ENCODE results near the gene MYO1E.

Gene MYO1E

GRCh38 chr15:59313641-59314332, 58.9 kb downstream of the MYO1E start:
- DNase-seq = no peak

DNA sequence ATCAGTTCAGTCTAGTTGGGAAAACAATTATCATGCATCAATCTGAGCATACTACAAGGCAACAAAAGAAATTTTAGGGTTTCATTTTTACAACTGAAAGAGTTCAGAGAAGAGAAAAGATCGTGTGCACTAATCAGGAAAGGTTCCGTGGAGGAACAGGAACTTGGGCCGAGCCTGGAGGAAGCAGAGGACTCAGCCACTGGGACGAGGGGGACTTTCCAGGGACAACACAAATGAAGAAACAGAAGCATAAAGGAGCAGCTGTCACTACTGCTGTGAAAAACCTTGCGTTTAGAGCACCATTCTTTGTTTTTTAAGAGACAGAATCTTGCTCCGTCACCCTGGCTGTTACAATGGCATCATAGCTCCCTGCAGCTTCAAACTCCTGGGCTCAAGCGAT, 60.5 kb downstream of the MYO1E start:
- no peak for DNase-seq

GRCh38 chr15:59311195-59311594, 61.5 kb downstream of the MYO1E start:
- DNase-seq = no peak

GRCh38 chr15:59309405-59309804, 63.3 kb downstream of the MYO1E start:
- no peak for DNase-seq

GRCh38 chr15:59307165-59307537, 65.5 kb downstream of the MYO1E start:
- no peak for DNase-seq

DNA sequence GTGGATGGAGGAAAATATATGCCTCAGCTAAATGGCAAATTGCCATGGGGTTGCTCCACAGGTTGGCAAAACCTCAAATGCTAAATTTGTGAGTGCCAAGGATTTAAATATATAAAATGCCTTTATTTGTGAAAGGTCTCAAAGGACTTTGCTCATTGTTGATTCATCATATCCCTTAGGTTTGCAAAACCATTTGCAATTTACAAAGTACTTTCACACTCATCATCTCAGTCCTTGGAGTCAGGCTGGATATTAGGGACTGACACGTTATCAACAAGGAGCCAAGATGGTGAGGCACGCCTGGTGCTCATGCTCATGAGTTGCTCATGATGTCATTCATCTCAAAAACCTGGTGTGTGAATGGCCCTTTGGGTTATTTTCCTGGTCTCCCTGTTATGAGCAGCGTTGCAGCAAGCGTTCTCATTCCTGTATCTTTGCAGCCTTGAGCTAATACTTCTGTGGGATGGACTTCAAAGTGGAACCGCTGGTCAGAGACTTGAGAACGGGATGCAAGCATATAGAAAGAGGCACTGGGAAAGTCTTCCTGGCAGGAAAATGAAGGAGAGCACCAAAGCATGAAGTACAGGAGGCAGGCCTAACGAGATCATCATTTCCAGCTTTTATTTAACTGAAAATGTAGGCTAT, 66.0 kb downstream of the MYO1E start:
- DNase-seq = no peak

DNA sequence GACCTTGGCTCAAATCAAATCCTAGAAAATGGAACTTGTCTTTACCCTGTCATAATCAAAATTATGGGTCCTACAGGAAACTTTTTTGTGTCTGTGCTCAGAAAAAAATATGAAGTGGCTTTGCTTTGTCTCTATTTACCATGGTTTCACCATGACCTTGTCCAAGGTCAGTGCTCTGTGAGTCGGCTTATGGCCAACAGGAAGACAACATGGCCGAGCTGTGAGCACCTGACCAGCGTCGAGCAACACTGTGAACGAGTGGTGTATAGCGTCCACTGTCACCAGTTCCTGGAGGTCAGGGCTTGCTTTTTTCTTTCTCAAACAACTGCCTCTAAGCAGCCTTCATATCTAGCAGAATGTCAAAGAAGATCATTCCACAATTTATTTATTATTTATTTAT, 67.9 kb downstream of the MYO1E start:
- no peak for DNase-seq

DNA sequence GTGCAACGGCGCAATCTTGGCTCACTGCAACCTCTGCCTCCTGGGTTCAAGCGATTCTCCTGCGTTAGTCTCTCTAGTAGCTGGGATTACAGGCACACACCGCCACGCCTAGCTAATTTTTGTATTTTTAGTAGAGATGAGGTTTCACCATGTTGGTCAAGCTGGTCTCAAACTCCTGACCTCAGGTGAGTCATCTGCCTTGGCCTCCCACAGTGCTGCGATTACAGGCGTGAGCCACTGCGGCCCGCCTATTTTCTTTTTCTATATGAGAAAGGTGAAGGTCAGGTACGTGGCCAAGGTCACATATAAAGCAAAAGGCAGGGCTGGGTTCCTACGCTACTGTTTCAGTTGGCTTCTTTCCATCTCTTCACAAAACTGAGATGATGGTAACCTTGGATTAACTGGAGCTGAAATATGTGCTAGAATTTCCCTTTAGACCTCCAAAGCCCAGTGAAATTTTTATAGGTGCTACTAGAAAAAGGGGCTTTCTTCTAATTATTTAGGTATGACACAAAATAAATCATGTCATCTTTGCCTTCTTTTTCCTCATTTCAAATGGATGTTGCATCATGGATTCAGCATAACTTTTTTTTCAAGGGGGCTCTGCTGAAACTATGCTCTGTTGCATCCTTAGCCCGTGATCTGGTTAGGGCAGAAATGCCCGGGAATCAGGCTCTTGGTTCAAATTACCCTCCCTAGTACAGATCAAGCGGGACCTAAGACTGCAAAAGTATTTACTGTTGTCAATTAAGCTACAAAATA, 68.5 kb downstream of the MYO1E start:
- no peak for DNase-seq

DNA sequence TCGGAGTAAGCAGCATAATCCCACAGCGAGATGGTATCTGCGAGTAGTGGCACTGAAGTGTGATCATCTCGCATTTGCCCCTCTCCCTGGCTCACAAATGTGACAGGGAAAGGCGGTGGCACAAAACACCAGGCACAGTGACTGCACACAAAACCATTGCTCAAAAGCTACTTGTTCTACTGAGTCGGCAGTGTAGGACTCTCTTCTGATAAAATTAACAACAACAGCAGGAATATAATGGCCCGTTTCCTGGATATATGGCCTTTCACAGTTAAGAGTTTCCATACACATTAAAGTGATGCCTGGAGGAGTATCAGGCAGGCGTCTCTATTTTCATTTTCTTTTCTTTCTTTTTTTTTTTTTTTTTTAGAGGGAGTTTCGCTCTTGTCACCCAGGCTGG, 69.0 kb downstream of the MYO1E start:
- DNase-seq = no peak

DNA sequence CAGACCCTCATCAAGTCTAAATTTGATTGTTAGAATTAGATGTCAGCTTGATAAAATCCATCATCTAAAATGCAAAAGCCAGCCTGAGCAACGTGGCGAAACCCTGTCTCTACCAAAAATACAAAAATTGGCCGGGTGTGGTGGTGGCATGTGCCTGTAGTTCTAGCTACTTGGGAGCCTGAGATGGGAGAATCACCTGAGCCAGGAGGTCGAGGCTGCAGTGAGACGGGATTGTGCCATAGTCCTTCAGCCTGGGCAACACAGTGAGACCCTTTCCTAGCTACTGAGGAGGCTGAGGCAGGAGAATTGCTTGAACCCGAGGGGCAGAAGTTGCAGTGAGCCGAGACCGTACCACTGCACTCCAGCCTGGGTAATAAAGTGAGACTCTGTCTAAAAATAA, 69.5 kb downstream of the MYO1E start:
- no peak for DNase-seq

DNA sequence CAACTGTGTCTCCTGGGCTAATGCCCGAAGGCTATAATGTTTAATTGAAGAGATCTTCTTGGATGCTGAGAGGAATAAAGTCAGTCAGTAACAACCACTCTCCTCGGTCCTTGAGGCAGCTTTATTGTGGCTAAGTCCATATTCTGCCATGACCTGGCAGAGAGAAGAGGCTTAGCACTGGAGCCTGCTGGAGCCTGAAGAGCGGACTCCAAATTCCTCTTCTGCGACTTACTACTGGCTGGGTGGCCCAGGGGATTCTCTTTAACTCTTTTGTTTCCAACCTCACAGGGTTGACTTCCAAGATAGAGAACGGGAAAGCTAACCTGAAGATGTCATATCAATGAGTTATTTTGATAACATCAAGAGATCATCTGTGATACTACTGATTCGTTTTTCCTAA, 71.1 kb downstream of the MYO1E start:
- no peak for DNase-seq

DNA sequence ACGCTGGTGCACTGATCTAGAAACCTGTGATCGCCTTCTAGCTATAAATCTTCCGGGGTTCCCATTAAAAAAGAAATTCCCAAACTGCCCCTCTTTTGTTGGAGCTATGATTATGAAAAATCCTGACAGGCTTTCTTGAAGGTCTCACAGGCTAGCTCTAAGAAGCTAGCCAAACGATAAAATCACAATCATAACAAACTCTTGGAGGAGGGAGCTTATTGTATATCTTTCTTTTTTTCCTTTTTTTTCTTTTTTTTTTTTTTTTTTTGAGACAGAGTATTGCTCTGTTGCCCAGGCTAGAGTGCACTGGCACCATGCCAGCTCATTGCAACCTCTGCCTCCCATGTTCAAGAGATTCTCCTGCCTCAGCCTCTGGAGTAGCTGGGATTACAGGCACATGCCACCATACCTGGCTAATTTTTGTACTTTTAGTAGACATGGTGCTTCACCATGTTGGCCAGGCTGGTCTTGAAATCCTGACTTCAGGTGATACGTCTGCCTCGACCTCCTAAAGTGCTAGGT, 72.0 kb downstream of the MYO1E start:
- no peak for DNase-seq

GRCh38 chr15:59299929-59300617, 72.6 kb downstream of the MYO1E start:
- peak; percentile 94 for DNase-seq

DNA sequence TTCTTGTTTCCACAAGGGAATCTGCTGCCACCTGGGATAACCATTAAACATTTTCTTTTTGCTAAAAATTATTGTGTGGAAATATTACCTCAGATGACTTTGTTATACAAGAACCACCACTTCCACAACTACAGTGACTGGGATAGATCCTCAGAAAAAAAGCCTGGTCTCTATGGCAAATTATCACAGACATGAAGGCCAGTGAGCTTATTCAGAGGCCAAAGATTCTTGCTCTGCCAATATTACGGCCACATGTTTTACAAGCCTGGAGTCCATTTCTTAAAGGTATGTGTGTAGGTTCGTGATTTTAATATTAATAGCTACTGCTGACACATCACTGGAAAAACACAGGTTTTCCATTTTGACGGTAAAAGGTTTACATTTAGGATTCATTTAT, 73.8 kb downstream of the MYO1E start:
- no peak for DNase-seq

- DNase-seq = no peak
Measured at GRCh38 chr15:59298225-59298853, 74.3 kb downstream of the MYO1E start.

DNA sequence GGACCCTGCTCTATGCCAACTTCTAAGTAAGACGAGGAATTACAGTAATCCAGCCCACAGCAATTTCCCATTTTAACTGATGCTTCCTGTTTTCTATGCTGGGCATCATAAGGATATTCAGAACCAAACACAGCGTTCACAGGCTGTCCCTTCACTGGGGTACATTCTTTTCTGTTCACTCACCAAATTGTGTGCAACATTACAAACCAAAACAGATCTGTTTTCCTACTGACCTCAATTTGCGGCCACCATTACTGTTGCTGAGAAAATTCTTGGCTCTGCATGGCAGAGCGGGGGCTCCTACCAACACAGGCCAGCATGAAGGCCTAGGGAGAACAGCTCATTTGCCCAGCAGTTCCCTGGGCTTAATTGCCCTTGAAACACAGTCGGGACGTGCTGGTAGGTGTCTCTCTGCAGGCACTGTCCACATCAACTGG, 76.5 kb downstream of the MYO1E start:
- no peak for DNase-seq

GRCh38 chr15:59295261-59296001, 77.2 kb downstream of the MYO1E start:
- DNase-seq = no peak

- no peak for DNase-seq
Measured at GRCh38 chr15:59294574-59295260, 78.0 kb downstream of the MYO1E start.

DNA sequence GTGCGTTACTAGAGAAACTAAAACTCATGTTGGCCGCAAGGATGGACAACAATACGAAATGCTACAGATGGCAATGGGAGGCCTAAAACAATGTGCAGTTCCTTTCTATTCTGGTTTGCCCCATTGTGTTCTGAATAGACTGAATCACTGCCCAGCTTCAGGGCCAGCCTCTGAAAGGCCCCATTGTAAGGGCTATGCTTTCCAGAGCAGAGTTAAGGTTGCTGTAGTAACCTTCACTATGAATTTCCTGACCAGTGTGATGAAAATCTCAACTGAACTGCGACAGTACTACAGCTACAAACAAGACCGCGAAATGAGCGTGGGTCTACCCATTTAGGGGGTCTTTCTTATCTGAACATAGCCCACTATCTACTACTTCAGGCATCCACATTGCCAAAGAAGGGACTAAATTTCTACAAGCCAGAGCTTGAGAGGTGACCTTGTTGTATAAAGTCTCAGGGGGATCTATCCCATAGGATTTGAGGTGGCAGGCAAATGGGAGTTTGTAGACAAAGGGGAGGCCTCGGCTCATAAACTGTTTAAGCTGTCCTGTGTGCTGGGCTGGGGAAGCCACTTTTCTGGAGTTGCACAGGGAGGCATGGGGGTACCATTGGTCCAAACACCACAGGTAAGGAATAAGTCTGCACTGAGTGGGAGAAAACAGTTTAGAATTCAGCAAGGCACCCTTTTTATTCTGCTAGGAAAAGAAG, 80.1 kb downstream of the MYO1E start:
- DNase-seq = no peak

DNA sequence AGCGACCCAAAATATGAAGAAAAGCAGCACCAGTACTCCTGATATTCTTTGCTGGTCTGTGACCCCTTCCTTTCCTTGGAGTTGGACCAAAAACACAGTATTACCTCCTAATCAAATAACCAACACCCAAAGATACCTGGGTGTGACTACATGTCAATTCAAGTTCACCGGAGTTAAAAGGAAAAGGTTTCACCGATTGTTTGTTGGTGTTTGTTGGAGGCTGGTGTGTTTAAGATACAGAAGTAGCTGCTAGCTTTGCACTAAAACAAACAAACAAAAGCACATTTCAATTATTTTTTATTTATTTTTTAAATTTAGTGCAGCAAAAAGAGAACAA, 81.5 kb downstream of the MYO1E start:
- DNase-seq = no peak

Data from Kasumi-1 (cell line).